Stimulated activated CD4-positive, alpha-beta T cell treated with anti-CD3 and anti-CD28 coated beads, Interleukin-15, amount 100 ng/mL, for 24 hours (primary cell): Measurements from ENCODE around the gene SRPX.
A peak's percentile ranks its signal among the peaks of the same experiment; 100 is the strongest.

ENCODE experiments used
- DNase-seq: peaks from one replicate; pipeline ENCODE4 v3.0.0-alpha.2; 2020

Gene SRPX, protein sequence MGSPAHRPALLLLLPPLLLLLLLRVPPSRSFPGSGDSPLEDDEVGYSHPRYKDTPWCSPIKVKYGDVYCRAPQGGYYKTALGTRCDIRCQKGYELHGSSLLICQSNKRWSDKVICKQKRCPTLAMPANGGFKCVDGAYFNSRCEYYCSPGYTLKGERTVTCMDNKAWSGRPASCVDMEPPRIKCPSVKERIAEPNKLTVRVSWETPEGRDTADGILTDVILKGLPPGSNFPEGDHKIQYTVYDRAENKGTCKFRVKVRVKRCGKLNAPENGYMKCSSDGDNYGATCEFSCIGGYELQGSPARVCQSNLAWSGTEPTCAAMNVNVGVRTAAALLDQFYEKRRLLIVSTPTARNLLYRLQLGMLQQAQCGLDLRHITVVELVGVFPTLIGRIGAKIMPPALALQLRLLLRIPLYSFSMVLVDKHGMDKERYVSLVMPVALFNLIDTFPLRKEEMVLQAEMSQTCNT

DNA sequence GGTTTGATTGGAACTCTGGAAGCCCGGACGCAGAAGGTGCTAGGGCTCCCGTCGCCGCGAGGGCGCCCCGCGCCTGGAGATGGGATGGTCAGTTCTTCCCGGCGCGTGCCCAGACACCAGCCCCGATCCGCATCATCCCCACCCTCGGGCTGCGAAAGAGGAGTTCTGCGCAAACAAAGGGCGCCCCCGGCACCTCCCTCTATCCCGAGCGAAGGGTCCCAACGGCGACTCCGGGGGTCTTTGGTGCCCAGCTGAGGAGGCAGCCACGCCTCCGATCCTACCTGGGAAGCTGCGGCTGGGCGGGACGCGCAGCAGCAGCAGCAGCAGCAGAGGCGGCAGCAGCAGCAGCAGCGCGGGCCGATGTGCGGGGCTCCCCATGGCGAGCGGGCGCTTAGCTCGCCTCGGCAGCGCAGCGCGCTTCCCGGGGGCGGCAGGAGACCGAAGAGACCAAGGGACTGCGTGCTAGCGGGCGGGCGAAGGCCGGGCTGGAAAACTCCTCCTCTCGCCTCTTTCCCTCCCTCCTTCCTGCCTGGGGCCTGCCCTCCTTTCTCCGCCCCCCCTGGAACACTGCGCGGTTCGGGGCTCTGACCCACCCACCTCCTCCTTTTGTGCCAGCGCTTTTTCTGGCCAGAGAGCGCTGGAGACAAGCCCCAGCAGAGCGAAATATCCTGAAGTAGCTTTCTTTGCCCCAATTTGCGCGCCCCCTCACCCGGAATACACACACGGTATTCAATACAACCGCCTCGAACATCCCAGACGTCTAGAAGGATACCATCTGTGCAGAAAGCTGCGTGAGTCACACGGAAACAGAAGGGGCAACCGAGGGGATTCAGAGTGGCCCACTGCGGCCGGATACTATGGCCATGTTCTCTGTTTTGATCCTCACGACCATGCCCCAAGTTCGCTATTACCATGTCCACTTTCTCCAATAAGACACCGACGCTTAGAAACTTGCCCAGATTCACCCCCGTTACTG is at the start of gene SRPX:
Gene SRPX, minus strand, starts transcription at position 457 of the 976 bp plus-strand sequence. Its CDS starts 79 bp downstream, at position 378.
- peak; percentile 5 for DNase-seq

DNA sequence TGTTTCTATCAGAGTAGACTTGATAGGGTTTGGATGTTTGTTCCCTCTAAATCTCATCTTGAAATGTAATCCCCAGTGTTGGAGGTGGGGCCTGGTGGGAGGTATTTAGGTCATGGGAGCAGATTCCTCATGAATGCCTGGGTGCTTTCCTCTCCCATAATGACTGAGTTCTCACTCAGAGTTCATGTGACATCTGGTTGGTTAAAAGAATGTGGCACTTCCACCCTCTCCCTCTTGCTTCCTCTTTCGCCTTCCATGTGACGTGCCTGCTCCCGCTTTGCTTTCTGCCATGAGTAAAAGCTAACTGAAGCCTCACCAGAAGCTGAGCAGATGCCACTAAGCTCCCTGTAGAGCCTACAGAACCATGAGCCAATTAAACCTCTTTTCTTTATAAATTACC is 47.3 kb upstream of the SRPX start:
- DNase-seq = no peak

DNA sequence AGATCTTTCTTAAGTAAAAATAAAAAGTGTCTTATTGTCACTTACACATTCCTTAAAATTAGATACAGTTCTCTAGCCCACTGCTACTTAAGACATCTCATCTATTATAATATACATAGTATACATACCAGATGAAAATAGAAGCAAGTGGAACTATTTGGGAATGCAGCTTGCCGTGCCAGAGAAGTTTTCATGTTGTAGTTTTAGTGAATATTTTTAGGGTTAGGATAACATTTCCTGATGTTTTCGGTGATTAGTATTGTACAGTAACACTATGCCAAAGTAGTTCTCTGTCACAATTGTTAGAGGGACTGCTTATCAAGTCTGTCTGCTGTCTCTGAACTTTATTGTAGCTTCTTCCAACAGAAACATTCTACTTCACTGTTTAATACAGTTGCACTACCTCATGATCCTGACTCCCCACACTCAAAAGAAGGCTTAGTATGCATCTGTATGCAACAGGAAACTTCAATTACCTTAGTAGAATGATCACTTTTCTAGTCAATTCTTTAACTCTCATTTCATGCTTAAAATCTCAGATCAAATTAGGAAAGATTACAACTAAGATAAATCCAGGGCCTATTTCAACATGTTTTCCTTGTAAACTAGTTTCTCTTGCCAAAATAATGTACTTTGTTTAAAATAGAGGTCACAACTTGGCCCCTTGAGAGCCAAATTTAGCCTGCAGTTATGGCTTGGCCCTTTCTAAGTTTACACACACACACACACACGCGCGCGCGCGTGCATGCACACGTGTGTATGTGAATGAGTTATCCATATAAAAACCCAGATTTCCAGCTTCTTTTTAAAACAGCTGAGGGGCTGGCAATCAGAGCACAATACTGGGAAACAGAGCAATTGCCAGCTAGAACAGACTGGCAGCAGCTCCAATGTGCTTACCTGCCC is 42.3 kb upstream of the SRPX start:
- no peak for DNase-seq

DNA sequence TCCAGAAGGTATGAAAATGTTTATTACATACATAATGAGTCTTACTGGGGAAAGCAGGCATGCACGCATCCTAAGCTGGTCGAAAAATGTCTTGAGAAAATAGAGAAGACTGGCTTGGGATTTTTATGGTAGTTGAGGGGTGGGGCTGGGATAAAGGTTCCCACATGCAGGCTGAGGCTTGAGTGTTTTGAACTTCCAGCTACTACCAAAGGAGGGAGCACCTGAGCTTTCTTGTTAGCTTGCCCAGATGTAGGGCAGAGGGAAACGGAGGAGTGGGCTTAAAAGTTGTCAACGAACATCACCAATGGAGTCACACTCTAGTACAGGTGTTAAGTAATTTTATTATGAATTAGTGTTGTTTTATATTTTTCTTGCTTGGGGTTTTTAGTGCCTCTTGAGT is 39.6 kb upstream of the SRPX start:
- DNase-seq = no peak

DNA sequence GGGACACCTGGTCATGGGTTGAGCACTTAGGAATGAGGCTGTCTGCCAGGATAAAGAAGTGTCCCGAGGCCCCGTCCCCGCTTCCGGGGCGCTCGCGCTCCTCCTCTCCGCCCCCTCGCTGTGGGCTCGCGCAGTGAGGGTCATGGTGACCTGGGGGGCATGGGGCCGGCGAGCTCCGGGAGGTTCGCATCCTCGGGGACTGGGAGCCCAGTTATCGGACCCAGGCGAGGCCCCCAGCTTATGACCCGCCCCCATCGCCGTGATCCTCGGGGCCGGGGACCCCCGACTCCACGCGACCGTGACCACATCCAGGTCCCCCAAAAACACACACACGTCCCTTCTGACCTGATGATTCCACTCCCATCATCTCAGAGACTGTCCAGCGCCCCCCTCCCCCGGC is 35.3 kb upstream of the SRPX start:
- DNase-seq = no peak

DNA sequence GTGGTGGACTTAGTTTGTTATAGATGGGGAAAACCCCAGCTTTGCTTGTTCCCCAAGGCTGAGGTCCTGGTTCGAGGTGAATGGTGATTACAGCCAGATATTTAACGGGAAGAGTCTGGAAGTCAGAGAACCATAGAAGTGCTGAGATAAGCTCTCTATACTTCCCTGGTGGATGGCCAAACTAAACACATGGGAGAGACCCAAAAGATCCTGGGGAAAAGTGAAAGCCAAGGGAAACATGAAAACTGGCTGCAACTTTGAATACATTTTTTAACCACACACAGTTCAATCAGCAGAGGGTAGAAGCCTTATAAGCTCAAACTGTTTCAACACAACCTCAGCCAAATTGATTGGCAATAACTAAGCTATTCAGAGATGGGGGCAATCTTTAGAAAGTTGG is 29.3 kb upstream of the SRPX start:
- no peak for DNase-seq

DNA sequence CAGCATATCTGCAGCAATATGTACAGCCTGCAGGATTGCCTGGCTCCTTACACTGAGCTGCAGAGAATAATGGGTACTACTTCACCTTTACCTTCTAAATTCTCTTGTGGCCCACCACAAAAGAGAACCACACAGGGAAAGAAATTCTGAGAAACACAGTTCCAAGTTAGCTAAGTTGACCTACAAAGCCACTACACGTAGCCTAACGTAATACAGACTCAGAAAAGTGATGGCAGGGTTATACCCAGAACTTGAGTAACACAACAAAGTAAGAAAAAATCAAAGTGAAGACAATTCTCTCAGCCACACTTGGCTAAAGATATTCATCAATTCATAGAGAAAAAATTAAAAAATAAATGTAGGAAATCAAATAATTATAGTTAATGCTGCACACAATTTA is 26.4 kb upstream of the SRPX start:
- no peak for DNase-seq

DNA sequence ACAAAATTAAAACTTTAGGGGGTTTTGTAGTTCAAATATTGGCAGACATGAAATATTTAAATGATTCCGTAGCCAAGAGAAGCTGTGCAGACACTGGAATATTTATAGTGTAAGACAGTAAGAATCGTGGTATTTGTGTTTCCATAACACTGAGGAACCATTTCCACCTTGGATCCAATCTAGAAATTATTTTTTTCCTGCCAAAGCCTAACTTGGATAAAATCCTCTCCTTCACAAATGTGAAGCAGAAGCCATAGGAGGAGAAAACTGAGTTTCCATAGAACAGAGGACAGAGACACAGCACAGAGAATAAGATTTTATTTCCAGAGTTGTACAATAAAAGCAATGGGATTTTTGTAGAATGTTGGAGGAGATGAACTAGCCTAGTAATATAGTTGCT is 19.9 kb upstream of the SRPX start:
- DNase-seq = no peak

DNA sequence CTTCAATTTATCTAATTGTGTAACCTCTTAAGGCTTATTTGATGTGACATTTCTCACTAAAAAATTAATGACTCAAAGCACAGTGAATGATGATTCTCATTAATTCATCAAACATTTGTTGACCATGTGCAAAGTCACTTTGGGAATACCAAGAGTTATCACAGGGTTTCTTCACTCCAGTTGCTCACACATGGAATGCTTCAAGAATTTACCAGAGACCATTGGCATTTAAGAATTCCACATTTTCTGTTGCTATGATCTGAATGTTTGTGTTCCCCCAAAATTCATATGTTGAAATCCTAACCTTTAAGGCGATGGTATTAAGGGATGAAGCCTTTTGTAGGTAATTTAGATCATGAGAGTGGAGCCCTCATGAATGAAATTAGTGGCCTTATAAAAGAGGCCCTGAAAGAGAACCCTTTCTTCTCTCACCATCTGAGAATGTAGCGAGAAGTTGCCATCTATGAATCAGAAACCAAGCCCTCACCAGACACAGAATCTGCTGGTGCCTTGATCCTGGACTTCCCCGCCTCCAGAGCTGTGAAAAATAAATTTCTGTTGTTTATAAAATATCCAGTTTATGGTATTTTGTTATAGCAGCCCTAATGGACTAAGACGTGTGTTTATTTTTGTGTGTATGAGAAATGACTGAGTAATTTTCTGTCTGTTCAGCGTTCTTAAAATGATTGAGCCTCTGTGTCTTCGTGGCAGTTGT is 16.4 kb upstream of the SRPX start:
- DNase-seq = no peak

DNA sequence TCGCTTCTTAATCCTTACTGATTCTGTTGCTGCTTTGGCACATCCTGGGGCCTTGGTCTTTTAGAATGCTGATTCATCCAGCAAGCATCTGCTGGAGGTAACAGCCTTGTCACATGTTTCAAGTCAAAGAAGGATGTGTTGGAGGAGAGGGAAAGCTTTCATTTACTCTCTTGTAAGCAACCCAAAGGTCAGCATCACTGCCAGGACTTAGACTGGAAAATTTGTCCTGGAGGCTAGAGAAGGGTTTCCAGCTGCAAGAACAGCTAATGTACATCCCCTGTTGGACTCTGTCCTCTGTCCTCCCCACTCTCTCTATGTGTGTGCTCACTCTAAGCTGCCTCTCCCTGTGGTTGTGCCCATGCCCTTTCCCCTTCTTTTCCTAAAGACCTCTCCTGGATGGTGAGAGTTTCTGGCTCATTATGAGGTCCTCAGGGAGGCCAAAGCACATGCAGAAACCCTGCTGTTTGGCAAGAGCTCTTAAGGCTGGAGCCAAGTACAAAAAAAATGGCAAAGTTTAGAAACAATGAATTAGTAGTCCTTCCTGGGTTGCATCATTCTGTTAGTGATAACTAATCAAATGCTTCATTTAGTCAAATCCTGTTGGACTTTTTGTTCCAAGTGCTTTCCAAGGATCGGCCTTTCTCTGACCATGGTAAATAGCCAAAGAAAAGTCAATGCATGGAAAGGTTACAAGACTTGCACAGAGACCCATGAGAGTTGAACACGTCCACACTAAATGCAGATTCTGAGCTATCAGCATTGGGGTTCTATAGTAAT is 13.4 kb upstream of the SRPX start:
- no peak for DNase-seq

DNA sequence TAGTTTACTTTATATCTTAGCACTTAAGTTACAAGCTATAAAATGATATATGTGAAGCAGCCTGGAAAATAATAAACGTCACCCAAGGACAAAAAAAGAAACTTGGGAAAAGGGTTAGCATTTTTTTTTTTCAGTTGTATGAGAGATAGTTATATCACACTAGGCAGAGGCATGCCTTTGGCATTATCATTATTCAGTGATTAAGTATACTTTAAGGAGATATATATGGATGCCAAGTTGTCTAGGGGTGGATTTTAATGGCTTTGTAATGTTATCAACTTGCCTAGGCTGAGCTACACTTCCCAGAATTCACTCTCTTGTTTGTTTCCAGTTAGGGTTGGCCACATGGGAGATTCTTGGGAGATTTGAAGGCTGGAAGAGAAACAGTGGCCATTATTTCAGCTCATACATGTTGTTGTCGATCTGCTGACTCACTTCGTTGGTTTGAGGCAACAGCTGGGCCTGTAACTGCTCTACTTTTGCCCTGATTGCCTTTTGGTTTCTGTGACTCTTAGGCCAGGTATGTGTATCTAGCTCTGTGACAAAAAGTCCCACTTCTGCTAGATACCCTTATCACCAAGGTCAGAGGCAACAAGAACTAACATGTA is 11.5 kb upstream of the SRPX start:
- DNase-seq = no peak

DNA sequence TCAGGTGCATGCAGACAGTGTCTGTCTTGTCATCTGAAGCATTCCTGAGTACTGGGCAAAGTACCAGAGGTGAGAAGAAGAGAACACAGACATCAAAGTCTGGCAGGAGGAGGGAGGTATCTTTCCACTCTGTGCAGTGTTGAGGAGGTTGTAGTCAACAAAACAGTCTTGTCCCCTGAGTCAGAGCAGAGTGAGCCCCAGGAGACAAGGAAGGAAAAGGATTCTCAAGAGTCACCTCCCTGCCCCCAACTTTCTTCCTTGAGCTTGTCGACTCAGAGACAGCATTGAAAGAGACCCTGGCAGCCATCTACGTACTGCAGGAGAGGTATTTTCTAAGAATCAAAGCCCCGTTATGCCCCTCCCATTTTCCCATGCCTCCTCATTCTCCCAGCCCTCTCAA is 4.4 kb upstream of the SRPX start:
- DNase-seq = no peak

DNA sequence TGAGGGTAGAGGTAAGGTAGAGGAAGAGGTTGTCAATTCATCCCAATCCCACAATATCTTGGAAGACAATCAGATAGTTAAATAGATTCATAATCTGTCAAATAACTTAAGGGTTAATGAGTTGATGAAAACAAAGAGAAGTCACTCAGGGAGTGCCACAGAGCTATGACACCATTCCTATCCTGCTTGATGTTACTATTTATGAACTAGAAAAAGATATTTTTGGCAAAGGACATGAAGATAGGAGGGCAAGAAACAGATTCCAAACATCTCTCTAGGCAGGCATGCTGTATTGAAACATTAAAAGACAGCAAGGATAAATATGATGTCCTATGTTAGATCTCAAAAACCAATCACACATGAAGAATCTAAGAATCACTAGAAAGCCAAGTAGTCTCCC is 3.5 kb upstream of the SRPX start:
- no peak for DNase-seq

DNA sequence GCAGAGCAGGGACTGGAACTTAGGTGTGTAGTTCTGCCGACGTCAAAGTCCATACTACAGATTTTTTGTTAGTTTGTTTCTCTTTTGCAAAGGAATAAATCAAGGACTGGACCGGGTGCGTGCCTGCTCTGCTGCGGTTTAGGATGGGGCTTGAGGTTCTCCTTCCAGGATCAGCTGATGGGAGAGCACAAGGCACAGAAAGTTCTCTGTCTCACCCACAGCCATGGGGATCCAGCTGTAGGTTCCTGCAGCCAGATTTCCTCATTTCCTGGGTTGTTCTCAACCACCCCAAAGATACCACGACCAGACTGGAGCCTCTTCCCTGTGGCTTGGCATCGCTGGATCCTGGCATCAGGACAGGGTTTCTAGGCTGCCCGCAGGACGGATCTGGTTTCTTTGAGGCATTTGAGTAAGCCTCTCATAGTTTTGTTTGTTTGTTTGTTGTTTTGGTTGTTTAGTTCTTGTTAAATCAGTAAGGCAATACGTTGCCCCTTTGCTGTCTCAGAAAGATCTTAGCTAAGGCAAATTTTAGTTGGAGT is 789 bp upstream of the SRPX start:
- no peak for DNase-seq

DNA sequence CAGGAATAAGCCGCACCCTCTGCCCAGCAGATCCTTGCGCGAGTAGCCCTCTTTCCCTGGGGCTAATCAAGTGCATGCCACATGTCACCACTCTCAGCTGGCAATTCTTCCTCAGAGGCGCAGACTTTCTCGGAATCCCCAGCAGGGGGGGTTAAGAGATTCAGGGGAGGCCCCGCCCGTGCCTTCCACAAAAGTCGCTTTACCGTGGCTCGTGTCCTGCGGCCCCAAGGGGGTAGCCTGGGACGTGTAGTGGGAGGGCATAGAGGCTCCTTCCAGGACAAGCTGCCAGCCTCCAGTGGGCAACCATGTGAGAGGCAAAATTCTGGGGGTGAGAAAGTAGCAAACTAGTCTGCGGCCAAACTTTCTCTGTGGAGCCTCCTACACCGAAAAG is 652 bp downstream of the SRPX start:
- DNase-seq = peak; percentile 35

DNA sequence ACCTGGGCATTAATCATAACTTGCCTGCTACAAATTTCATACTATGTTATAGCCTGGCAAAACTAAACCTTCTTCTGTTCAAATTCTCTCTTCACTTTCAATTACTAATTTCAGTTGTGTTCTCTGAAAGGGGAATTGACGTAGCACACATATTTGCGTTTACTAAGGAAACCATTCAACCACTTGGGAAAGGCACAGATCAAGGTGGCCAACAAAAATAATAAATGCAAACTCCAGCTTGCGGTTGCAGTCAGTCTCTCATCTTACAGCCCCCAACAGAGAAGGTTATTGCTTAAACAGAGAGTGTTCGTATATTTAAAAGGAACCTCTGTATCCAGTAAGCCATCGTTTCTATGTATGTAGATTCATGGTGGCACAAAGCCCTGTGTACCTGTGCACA is 4.0 kb downstream of the SRPX start:
- no peak for DNase-seq

DNA sequence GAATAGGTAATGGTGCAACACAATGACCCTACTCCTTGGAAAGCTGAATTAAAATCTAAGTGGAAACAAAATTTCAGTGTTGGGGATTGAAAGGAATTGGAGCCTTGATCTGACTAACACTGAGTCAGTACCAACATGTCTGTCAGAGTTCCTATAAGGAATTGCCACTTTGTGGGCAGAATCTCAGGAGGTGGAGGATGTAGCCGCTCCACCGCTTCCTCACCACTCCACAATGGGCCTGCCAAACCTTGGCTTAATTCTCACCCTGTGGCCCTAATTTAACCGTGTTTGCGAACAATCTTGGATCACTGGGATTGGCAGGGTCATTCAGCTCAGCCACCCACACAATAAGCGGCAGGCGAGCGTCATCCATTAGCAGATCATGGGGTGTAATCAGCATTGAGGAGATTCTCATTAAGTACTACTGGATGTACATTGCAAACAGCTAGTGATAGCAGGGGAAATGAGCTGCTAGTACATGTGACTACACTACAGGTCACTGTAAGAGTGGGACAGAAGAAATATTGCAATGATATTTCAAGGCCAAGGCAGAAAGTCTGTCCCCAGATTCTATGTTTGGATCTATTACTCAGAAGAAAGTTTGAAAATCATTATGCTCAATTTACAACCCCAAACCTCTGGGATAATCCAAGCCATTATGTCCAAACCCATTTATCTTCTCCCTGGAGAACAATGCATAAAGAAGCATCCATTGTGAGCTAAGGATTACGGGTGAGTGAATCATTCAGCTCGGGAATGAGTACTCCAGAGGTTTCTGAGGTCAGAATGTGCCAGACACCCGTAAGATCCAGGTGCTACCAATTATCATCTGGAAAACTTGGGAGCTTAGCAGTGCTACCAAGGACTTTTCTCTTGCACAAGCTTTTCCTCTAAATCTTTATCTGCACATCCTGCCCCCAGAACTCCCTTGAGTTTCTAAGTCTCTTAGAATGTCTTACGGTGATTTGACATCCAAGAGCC is 5.8 kb downstream of the SRPX start:
- no peak for DNase-seq

DNA sequence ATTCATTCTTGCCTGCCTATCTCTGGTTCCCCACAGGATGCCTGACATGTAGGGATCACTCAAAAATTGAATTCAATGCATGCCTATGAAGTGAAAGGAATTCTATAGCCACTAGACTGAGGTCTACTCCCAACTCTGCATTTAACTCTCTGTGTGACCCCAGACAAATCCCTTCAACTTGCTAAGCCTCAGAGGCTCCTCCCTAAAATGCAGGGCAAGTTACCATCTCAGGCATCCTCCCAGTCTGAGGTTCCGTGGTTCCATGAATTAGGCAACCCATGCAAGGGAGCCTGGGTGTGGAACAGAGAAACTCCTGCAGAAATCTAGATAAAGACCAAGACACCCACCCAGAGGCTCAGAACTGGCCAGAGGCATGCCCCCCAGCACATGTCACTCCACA is 6.6 kb downstream of the SRPX start:
- no peak for DNase-seq
